Transverse colon (tissue), 4 donors: ENCODE results near the gene TXLNG.

Experiments used
- POLR2AphosphoS5 ChIP-seq, 3 donors: sonication (generic); formaldehyde crosslinking; IDR thresholded peaks; one replicate each; pipeline ENCODE4 v1.6.1; 2016; ENCODE audit warnings: antibody characterized with exemption in 3 of 3
- TF ChIP-seq, protein P1 (sequence below), 5 experiments: fragments of 200-600 bp in 3 of 5; fragments of 450-650 bp in 2 of 5; sonication (generic) in 3 of 5; IDR thresholded peaks; 1 replicate in 2 of 5; 2 replicates in 3 of 5; pipeline ENCODE4 v1.5.1; 2016 to 2017; ENCODE audit warnings: antibody characterized with exemption in 5 of 5, inconsistent platforms in 3 of 5, mild to moderate bottlenecking in 2 of 5, moderate library complexity in 1 of 5

DNA sequence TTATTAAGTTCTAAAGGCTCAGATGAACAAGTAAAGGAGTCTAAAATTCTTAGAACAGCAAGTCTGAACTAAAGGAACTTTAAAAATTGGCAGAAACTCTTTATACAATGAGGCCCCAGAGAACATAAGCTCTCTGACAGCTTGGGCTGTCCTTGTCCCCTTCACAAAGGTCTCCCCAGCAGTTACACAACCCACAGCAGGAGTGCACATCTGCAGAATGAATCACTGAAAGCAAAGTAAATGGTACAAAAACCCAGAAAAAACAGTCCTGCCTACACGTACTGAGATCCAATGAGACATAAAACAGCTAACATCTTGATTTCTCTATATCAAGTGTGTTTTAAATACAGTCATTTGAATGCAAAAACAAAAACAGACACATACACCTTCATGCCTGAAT, 65.2 kb downstream of the TXLNG start:
- TF ChIP-seq, protein P1, sequence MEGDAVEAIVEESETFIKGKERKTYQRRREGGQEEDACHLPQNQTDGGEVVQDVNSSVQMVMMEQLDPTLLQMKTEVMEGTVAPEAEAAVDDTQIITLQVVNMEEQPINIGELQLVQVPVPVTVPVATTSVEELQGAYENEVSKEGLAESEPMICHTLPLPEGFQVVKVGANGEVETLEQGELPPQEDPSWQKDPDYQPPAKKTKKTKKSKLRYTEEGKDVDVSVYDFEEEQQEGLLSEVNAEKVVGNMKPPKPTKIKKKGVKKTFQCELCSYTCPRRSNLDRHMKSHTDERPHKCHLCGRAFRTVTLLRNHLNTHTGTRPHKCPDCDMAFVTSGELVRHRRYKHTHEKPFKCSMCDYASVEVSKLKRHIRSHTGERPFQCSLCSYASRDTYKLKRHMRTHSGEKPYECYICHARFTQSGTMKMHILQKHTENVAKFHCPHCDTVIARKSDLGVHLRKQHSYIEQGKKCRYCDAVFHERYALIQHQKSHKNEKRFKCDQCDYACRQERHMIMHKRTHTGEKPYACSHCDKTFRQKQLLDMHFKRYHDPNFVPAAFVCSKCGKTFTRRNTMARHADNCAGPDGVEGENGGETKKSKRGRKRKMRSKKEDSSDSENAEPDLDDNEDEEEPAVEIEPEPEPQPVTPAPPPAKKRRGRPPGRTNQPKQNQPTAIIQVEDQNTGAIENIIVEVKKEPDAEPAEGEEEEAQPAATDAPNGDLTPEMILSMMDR (IDR thresholded peaks at IDR 0.05): no peak
- no peak for TF ChIP-seq POLR2AphosphoS5 (IDR thresholded peaks at IDR 0.05)
